Measurements from ENCODE around the gene ZSWIM3. TPM values are rescaled to one million over a fixed set of nuclear protein-coding genes. Genes with fewer than 3 reads are reported as not detected.

ZSWIM3 gene
- 2.0 TPM for total RNA-seq
- polyA plus RNA-seq: 1 to 10 TPM in 3 of 4 donors, under 1 TPM in 1; 0.90 to 4.2 (median 3.1) TPM

GRCh38 chr20:45857114-45857881 is at the start of gene ZSWIM3, which contains the start of gene ACOT8:
Gene ZSWIM3, plus strand, starts transcription at chr20:45857614. Its CDS starts 212 bp downstream, at chr20:45857826.
Gene ACOT8, minus strand, starts transcription at chr20:45857392. Its CDS starts 77 bp downstream, at chr20:45857315.
- ATAC-seq (ENCODE audit: low read depth in 2 of 2) (peak; percentile 98 to 99), DNase-seq (peak; percentile 92 to 100 (median 99))
- H3K9me3 ChIP-seq (ENCODE audit: control insufficient read depth in 2 of 2, low read length in 2 of 2): no peaks in the 10 kb centered on the region
- Mint-ChIP-seq H3K9me3 (peaks cover 0 to 2% (median 0%) of the 10 kb centered on the region in 7 donors), H3K4me3 (peak within 1 kb of the TSS; percentile 88 to 99 (median 96)), H3K36me3 (peaks cover 5% of the 10 kb centered on the region), H3K27ac (peak within 1 kb of the TSS; percentile 97 to 98 (median 98)), H3K27me3 (no peaks in the 10 kb centered on the region), H3K4me1 (peaks cover 15 to 69% (median 37%) of the 10 kb centered on the region in 4 donors)
- H3K4me1 ChIP-seq (ENCODE audit: control insufficient read depth, insufficient read depth, low read length, poor library complexity, severe bottlenecking): peaks cover 39% of the 10 kb centered on the region
- H3K4me3 ChIP-seq (ENCODE audit: low read depth, low read length): peak within 1 kb of the TSS; percentile 83
- peaks cover 11% of the 10 kb centered on the region for H3K36me3 ChIP-seq (ENCODE audit: control insufficient read depth, insufficient read depth, low read length)
- no peaks in the 10 kb centered on the region for H3K27me3 ChIP-seq (ENCODE audit: control insufficient read depth, insufficient read depth, low read length)
- peak within 1 kb of the TSS; percentile 91 for H3K27ac ChIP-seq (ENCODE audit: insufficient read depth, low read length, poor library complexity, severe bottlenecking)

- no peak overlapping the region for H3K27ac ChIP-seq (ENCODE audit: insufficient read depth, low read length, poor library complexity, severe bottlenecking)
- no peak overlapping the region for H3K4me3 ChIP-seq (ENCODE audit: low read depth, low read length)
- Mint-ChIP-seq H3K27me3 (no peaks in the 10 kb centered on the region), H3K4me1 (peaks cover 0 to 20% (median 15%) of the 10 kb centered on the region in 4 donors), H3K9me3 (no peaks in the 10 kb centered on the region), H3K36me3 (peaks cover 16% of the 10 kb centered on the region), H3K4me3 (peak overlapping the region in 1 of 4 donors; percentile 60), H3K27ac (no peak overlapping the region)
- H3K4me1 ChIP-seq (ENCODE audit: control insufficient read depth, insufficient read depth, low read length, poor library complexity, severe bottlenecking): peaks cover 13% of the 10 kb centered on the region
- ATAC-seq (ENCODE audit: low read depth in 2 of 2): no peak
- DNase-seq: no peak
- no peaks in the 10 kb centered on the region for H3K9me3 ChIP-seq (ENCODE audit: control insufficient read depth in 2 of 2, low read length in 2 of 2)
- no peaks in the 10 kb centered on the region for H3K27me3 ChIP-seq (ENCODE audit: control insufficient read depth, insufficient read depth, low read length)
- peaks cover 50% of the 10 kb centered on the region for H3K36me3 ChIP-seq (ENCODE audit: control insufficient read depth, insufficient read depth, low read length)
Measured at GRCh38 chr20:45810191-45810970, 47.0 kb upstream of the ZSWIM3 start.

DNA sequence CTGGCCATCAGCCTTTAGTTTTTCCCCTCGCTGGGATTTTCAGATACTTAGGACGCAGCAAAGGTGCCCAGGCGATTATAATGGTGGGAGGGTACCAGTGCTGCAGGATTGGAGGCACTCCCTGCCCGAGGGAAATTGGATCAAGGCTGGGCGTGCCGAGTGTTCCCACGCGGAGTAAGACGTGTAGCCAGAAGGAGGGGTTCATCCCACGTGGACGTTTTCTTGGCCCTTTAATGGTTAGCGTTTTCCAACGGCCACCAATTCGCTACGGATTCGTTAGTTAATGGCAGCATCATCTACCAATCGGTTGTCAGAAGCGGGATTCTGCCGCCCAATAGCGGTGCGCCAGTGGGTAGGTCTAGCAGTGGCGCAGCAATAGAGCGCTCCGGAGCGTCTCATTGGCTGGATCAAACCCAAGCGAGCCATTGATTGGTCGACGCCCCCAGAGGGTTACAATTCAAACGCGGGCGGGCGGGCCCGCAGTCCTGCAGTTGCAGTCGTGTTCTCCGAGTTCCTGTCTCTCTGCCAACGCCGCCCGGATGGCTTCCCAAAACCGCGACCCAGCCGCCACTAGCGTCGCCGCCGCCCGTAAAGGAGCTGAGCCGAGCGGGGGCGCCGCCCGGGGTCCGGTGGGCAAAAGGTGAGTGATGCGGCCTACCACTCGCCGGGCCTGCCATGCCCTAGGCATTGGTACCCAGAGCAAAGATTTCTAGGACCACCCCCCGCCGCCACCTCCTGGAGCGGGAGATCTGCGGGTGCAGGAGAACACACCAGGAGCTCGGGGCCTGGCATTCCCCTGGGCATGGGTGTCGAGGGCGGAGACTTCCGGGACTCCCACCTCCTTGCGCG is 45.0 kb upstream of the ZSWIM3 start, which contains the start of gene UBE2C:
Gene UBE2C, plus strand, starts transcription at position 488 of the 849 bp plus-strand sequence. Its CDS starts 52 bp downstream, at position 540.
- H3K4me3 ChIP-seq (ENCODE audit: low read depth, low read length): peak within 1 kb of the TSS; percentile 78

DNA sequence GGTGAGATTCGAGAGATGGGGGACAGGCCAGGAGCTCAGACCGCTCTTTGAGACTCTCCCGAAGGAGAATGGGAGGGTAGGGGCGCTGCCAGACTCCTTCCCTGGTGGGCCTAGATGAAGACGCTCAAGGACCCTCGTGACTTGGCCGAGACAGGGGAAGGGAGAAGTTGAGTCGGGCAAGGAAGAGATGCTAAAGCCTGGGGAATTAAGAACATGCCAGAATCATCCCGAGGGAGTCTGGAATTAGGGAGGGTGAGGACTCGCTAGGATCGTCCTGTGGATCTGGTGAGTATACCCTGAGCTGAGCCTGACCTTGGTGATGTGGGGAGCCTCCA is 44.4 kb upstream of the ZSWIM3 start:
- Mint-ChIP-seq H3K9me3 (no peaks in the 10 kb centered on the region), H3K4me1 (peaks cover 0 to 20% (median 15%) of the 10 kb centered on the region in 4 donors), H3K4me3 (peak overlapping the region; percentile 85 to 96 (median 88)), H3K36me3 (peaks cover 16% of the 10 kb centered on the region), H3K27ac (peak overlapping the region in 1 of 3 donors; percentile 80), H3K27me3 (no peaks in the 10 kb centered on the region)
- Histone ChIP-seq H3K27ac (ENCODE audit: insufficient read depth, low read length, poor library complexity, severe bottlenecking) (peak overlapping the region; percentile 14), H3K27me3 (ENCODE audit: control insufficient read depth, insufficient read depth, low read length) (no peaks in the 10 kb centered on the region), H3K4me3 (ENCODE audit: low read depth, low read length) (peak overlapping the region; percentile 59), H3K36me3 (ENCODE audit: control insufficient read depth, insufficient read depth, low read length) (peaks cover 31% of the 10 kb centered on the region), H3K9me3 (ENCODE audit: control insufficient read depth in 2 of 2, low read length in 2 of 2) (no peaks in the 10 kb centered on the region), H3K4me1 (ENCODE audit: control insufficient read depth, insufficient read depth, low read length, poor library complexity, severe bottlenecking) (peaks cover 13% of the 10 kb centered on the region)
- DNase-seq (no peak), ATAC-seq (ENCODE audit: low read depth in 2 of 2) (no peak)

More for the DNA sequence above, 45.0 kb upstream of the ZSWIM3 start, which contains the start of gene UBE2C:
- H3K27ac Mint-ChIP-seq: peak within 1 kb of the TSS in 2 of 3 donors; percentile 35 to 80
- H3K4me1 Mint-ChIP-seq: peaks cover 0 to 20% (median 15%) of the 10 kb centered on the region in 4 donors
- peak; percentile 91 to 99 (median 95) for DNase-seq
- peak; percentile 100 for ATAC-seq (ENCODE audit: low read depth in 2 of 2)
- H3K9me3 ChIP-seq (ENCODE audit: control insufficient read depth in 2 of 2, low read length in 2 of 2): no peaks in the 10 kb centered on the region
- H3K36me3 Mint-ChIP-seq: peaks cover 16% of the 10 kb centered on the region
- no peaks in the 10 kb centered on the region for H3K27me3 ChIP-seq (ENCODE audit: control insufficient read depth, insufficient read depth, low read length)
- H3K9me3 Mint-ChIP-seq: no peaks in the 10 kb centered on the region
- peaks cover 13% of the 10 kb centered on the region for H3K4me1 ChIP-seq (ENCODE audit: control insufficient read depth, insufficient read depth, low read length, poor library complexity, severe bottlenecking)
- peak within 1 kb of the TSS; percentile 85 to 96 (median 88) for H3K4me3 Mint-ChIP-seq
- H3K36me3 ChIP-seq (ENCODE audit: control insufficient read depth, insufficient read depth, low read length): peaks cover 36% of the 10 kb centered on the region
- peak within 1 kb of the TSS; percentile 68 for H3K27ac ChIP-seq (ENCODE audit: insufficient read depth, low read length, poor library complexity, severe bottlenecking)
- no peaks in the 10 kb centered on the region for H3K27me3 Mint-ChIP-seq

- Mint-ChIP-seq H3K27me3 (no peaks in the 10 kb centered on the region), H3K4me1 (peaks cover 0 to 20% (median 15%) of the 10 kb centered on the region in 4 donors), H3K4me3 (peak overlapping the region; percentile 85 to 96 (median 88)), H3K9me3 (peaks cover 0 to 2% (median 0%) of the 10 kb centered on the region in 7 donors), H3K27ac (no peak overlapping the region), H3K36me3 (peaks cover 16% of the 10 kb centered on the region)
- no peak for ATAC-seq (ENCODE audit: low read depth in 2 of 2)
- Histone ChIP-seq H3K4me1 (ENCODE audit: control insufficient read depth, insufficient read depth, low read length, poor library complexity, severe bottlenecking) (peaks cover 13% of the 10 kb centered on the region), H3K4me3 (ENCODE audit: low read depth, low read length) (peak overlapping the region; percentile 59), H3K27ac (ENCODE audit: insufficient read depth, low read length, poor library complexity, severe bottlenecking) (no peak overlapping the region), H3K9me3 (ENCODE audit: control insufficient read depth in 2 of 2, low read length in 2 of 2) (no peaks in the 10 kb centered on the region), H3K27me3 (ENCODE audit: control insufficient read depth, insufficient read depth, low read length) (no peaks in the 10 kb centered on the region), H3K36me3 (ENCODE audit: control insufficient read depth, insufficient read depth, low read length) (peaks cover 28% of the 10 kb centered on the region)
- DNase-seq: no peak
Measured at GRCh38 chr20:45813489-45813888, 43.9 kb upstream of the ZSWIM3 start.

DNA sequence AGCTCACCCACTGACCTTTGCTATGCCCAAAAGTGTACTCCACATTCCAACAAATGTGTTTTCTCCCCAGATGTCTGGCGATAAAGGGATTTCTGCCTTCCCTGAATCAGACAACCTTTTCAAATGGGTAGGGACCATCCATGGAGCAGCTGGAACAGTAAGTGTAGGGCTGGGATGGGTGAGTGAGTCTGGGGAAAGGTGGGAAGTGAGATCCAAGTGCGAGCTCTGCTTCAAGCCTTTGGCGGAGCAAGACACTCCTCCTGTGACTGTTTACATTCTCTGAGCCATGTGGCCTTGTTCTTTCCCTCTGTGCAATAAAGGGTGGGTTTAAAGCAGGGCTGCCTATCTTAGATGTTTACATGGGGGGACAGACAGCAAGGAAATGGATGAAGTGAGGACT is 43.1 kb upstream of the ZSWIM3 start:
- H3K9me3 ChIP-seq (ENCODE audit: control insufficient read depth in 2 of 2, low read length in 2 of 2): no peaks in the 10 kb centered on the region
- no peak overlapping the region for H3K4me3 Mint-ChIP-seq
- peaks cover 14% of the 10 kb centered on the region for H3K36me3 Mint-ChIP-seq
- H3K36me3 ChIP-seq (ENCODE audit: control insufficient read depth, insufficient read depth, low read length): peaks cover 21% of the 10 kb centered on the region
- no peak overlapping the region for H3K4me3 ChIP-seq (ENCODE audit: low read depth, low read length)
- H3K4me1 ChIP-seq (ENCODE audit: control insufficient read depth, insufficient read depth, low read length, poor library complexity, severe bottlenecking): peaks cover 13% of the 10 kb centered on the region
- H3K27ac Mint-ChIP-seq: no peak overlapping the region
- ATAC-seq (ENCODE audit: low read depth in 2 of 2) (no peak), DNase-seq (no peak)
- H3K27me3 ChIP-seq (ENCODE audit: control insufficient read depth, insufficient read depth, low read length): no peaks in the 10 kb centered on the region
- peaks cover 0 to 20% (median 15%) of the 10 kb centered on the region in 4 donors for H3K4me1 Mint-ChIP-seq
- no peak overlapping the region for H3K27ac ChIP-seq (ENCODE audit: insufficient read depth, low read length, poor library complexity, severe bottlenecking)
- no peaks in the 10 kb centered on the region for H3K27me3 Mint-ChIP-seq
- H3K9me3 Mint-ChIP-seq: peaks cover 0 to 2% (median 0%) of the 10 kb centered on the region in 7 donors

DNA sequence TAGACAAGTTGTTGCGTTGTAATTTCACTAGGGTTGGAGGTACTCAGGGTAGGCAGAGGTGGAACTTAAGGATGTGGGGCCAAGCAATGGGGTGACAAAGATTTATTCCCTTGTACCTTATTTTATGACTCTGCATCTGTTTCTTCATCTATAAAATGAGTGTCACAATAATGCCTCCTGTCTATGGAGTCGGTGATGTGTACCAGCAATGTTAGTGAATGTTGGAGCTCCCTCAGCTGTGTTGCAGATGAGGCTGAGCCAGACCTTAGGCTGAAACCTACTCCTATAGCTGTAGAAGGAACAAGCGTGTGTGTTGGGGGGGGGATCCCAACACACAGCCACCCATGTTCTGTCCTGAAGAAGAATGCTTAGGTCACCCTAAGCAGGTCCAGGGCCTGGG is 40.5 kb upstream of the ZSWIM3 start:
- no peaks in the 10 kb centered on the region for H3K36me3 Mint-ChIP-seq
- peaks cover 10% of the 10 kb centered on the region for H3K27me3 Mint-ChIP-seq

More for the DNA sequence above, 40.5 kb upstream of the ZSWIM3 start:
- Mint-ChIP-seq H3K9me3 (peaks cover 0 to 2% (median 0%) of the 10 kb centered on the region in 7 donors), H3K27ac (peak overlapping the region in 1 of 3 donors; percentile 10), H3K4me3 (no peak overlapping the region), H3K4me1 (peaks cover 0 to 17% (median 13%) of the 10 kb centered on the region in 4 donors)
- Histone ChIP-seq H3K27me3 (ENCODE audit: control insufficient read depth, insufficient read depth, low read length) (no peaks in the 10 kb centered on the region), H3K4me3 (ENCODE audit: low read depth, low read length) (no peak overlapping the region), H3K4me1 (ENCODE audit: control insufficient read depth, insufficient read depth, low read length, poor library complexity, severe bottlenecking) (peaks cover 11% of the 10 kb centered on the region), H3K36me3 (ENCODE audit: control insufficient read depth, insufficient read depth, low read length) (no peaks in the 10 kb centered on the region), H3K9me3 (ENCODE audit: control insufficient read depth in 2 of 2, low read length in 2 of 2) (no peaks in the 10 kb centered on the region), H3K27ac (ENCODE audit: insufficient read depth, low read length, poor library complexity, severe bottlenecking) (no peak overlapping the region)
- no peak for ATAC-seq (ENCODE audit: low read depth in 2 of 2)
- no peak for DNase-seq
